ENCODE results near the gene ARHGEF16. TPM values are rescaled to one million over a fixed set of nuclear protein-coding genes. Genes with fewer than 3 reads are reported as not detected.

The ARHGEF16 gene
- total RNA-seq (2022; extraction: Qiagen RNA extraction; ENCODE audit: low read depth): 4.0 to 5.3 TPM (median 4.7 TPM) in 5 replicates

GRCh38 chr1:3453891-3454810 is at the start of gene ARHGEF16:
Gene ARHGEF16 (plus strand): TSS chr1:3454665. CDS start chr1:3463085, 8,420 bp downstream.

Other genes starting within 250 kb of the ARHGEF16 start
- 5.0 to 13.2 TPM (median 9.8 TPM) in 5 replicates for gene MEGF6, start 156.8 kb downstream of the ARHGEF16 start, total RNA-seq (2022; extraction: Qiagen RNA extraction; ENCODE audit: low read depth)
- 22.5 to 26.7 TPM (median 25.9 TPM) in 5 replicates for gene TPRG1L, start 170.3 kb downstream of the ARHGEF16 start, total RNA-seq (2022; extraction: Qiagen RNA extraction; ENCODE audit: low read depth)
- 14.2 to 20.9 TPM (median 18.6 TPM) in 5 replicates for gene WRAP73, start 195.4 kb downstream of the ARHGEF16 start, total RNA-seq (2022; extraction: Qiagen RNA extraction; ENCODE audit: low read depth)
- 0.33 to 0.64 TPM (median 0.47 TPM) in 5 replicates for gene TP73, start 197.9 kb downstream of the ARHGEF16 start, total RNA-seq (2022; extraction: Qiagen RNA extraction; ENCODE audit: low read depth)